GM18499 (cell line): ENCODE measurements around the gene UMAD1.
A peak's percentile ranks its signal among the peaks of the same experiment; 100 is the strongest.

ENCODE experiments used
- ATAC-seq: cut with Tn5 transposase; IDR thresholded peaks from one replicate; pipeline ENCODE4 v1.9.1; 2021; ENCODE audit warnings: moderate number of reproducible peaks; ENCODE audit not compliant: insufficient read depth, unreplicated experiment

UMAD1 gene

GRCh38 chr7:7757576-7757975, 117.0 kb downstream of the UMAD1 start:
- ATAC-seq, result no peak

- ATAC-seq, result no peak
Observed at GRCh38 chr7:7761340-7761973, 120.9 kb downstream of the UMAD1 start.

- peak; percentile 36 for ATAC-seq
Observed at GRCh38 chr7:7761974-7762779, 121.6 kb downstream of the UMAD1 start.

- no peak for ATAC-seq
Observed at GRCh38 chr7:7764520-7765396, 124.2 kb downstream of the UMAD1 start.

- peak; percentile 63 for ATAC-seq
Observed at GRCh38 chr7:7765422-7765821, 124.9 kb downstream of the UMAD1 start.

- ATAC-seq, result no peak
Observed at GRCh38 chr7:7766671-7767070, 126.1 kb downstream of the UMAD1 start.

- no peak for ATAC-seq
Observed at GRCh38 chr7:7768977-7769709, 128.6 kb downstream of the UMAD1 start.

GRCh38 chr7:7769710-7770627, 129.4 kb downstream of the UMAD1 start:
- no peak for ATAC-seq

GRCh38 chr7:7771452-7771851, 130.9 kb downstream of the UMAD1 start:
- ATAC-seq, result no peak

GRCh38 chr7:7772397-7772821, 131.9 kb downstream of the UMAD1 start:
- ATAC-seq, result no peak

- ATAC-seq, result peak; percentile 86
Observed at GRCh38 chr7:7773334-7774309, 133.1 kb downstream of the UMAD1 start.

- no peak for ATAC-seq
Observed at GRCh38 chr7:7779888-7780287, 139.3 kb downstream of the UMAD1 start.

GRCh38 chr7:7783001-7783400, 142.4 kb downstream of the UMAD1 start:
- no peak for ATAC-seq

- no peak for ATAC-seq
Observed at GRCh38 chr7:7785344-7785973, 144.9 kb downstream of the UMAD1 start.

- ATAC-seq, result no peak
Observed at GRCh38 chr7:7786595-7786994, 146.0 kb downstream of the UMAD1 start.

- peak; percentile 95 for ATAC-seq
Observed at GRCh38 chr7:7789551-7789988, 149.0 kb downstream of the UMAD1 start.

- ATAC-seq, result no peak
Observed at GRCh38 chr7:7790041-7790741, 149.6 kb downstream of the UMAD1 start.
